ENCODE data around the gene KRT27. TPM values are rescaled to one million over a fixed set of nuclear protein-coding genes. Genes with fewer than 3 reads are reported as not detected.
"Not testable (repeated sequence)": the region's sequence is repeated elsewhere in the genome, so short reads cannot be mapped to it uniquely, and the experiment has no call there.

The KRT27 gene
- total and polyA plus RNA-seq, 3 experiments from 2014 or later: not detected

DNA sequence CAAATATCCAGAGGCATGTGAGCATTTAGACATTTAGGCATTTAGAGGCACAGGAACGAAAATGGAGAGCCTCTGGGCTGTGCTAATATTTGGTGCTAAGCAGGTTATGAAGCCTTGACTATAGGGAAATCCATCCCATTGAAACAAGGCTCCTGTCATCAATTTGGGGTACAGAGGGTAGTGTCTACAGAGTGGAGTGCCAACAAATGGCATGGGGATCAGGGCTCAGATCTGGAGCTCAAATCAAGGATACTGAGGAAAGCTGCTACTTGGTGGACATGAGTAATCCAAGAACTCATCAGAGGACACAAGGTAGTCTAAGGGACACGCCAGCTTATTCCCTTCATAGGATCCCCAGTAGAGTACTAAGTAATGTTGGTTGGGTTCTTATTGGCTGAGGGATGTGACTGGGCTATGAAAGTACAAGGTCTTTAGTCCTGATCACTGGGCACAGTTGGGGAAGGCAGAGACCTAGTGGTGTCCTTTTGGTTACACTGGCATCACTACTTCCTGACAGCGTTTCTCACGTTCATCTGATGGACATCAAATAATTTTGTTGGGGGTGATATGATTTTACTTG, 34.8 kb upstream of the KRT27 start:
- Histone ChIP-seq H3K27ac (ENCODE audit: low read depth, low read length) (no peak overlapping the region), H3K4me1 (ENCODE audit: insufficient read depth, low read length) (peaks cover 19% of the 10 kb centered on the region), H3K36me3 (ENCODE audit: insufficient read depth, low read length) (peaks cover 9% of the 10 kb centered on the region), H3K9me3 (ENCODE audit: low read length) (no peaks in the 10 kb centered on the region), H3K4me3 (ENCODE audit: low read length) (no peak overlapping the region), H3K27me3 (ENCODE audit: insufficient read depth, low read length, poor library complexity, severe bottlenecking) (peaks cover 4% of the 10 kb centered on the region)
- peaks cover 21 to 29% (median 28%) of the 10 kb centered on the region in 3 donors for H3K4me1 Mint-ChIP-seq
- no peak for DNase-seq
- H3K27me3 Mint-ChIP-seq: peaks cover 13 to 27% of the 10 kb centered on the region in 2 donors
- H3K36me3 Mint-ChIP-seq: peaks cover 11 to 34% (median 19%) of the 10 kb centered on the region in 3 donors
- peak overlapping the region in 5 of 8 donors; percentile 13 to 63 (median 29) for H3K27ac Mint-ChIP-seq
- H3K9me3 Mint-ChIP-seq: peaks cover 0 to 6% (median 0%) of the 10 kb centered on the region in 5 donors
- CTCF ChIA-PET: no interaction called here
- peak overlapping the region in 6 of 7 donors; percentile 44 to 99 (median 76) for H3K4me3 Mint-ChIP-seq
- POLR2A ChIA-PET: interaction anchor here (2.3 kb wide), 1 partner anchor 872 kb away, joined by 8 read pairs; no protein-coding TSS in a partner anchor

- Mint-ChIP-seq H3K4me1 (peaks cover 21 to 29% (median 28%) of the 10 kb centered on the region in 3 donors), H3K4me3 (peak overlapping the region in 4 of 7 donors; percentile 23 to 99 (median 78)), H3K36me3 (peaks cover 8 to 30% (median 19%) of the 10 kb centered on the region in 3 donors), H3K27me3 (peaks cover 18 to 33% of the 10 kb centered on the region in 2 donors), H3K27ac (peak overlapping the region in 1 of 8 donors; percentile 26), H3K9me3 (peaks cover 0 to 6% (median 0%) of the 10 kb centered on the region in 5 donors)
- no peak overlapping the region for H3K4me3 ChIP-seq (ENCODE audit: low read length)
- POLR2A ChIA-PET: interaction anchor here (0.7 kb wide), 1 partner anchor 891 kb away, joined by 4 read pairs; no protein-coding TSS in a partner anchor
- H3K27me3 ChIP-seq (ENCODE audit: insufficient read depth, low read length, poor library complexity, severe bottlenecking): peaks cover 9% of the 10 kb centered on the region
- CTCF ChIA-PET: interaction anchor here (1.4 kb wide), 1 partner anchor 733 kb away, joined by 4 read pairs; no protein-coding TSS in a partner anchor
- no peaks in the 10 kb centered on the region for H3K9me3 ChIP-seq (ENCODE audit: low read length)
- DNase-seq: no peak
- peaks cover 9% of the 10 kb centered on the region for H3K36me3 ChIP-seq (ENCODE audit: insufficient read depth, low read length)
- H3K4me1 ChIP-seq (ENCODE audit: insufficient read depth, low read length): peaks cover 19% of the 10 kb centered on the region
- no peak overlapping the region for H3K27ac ChIP-seq (ENCODE audit: low read depth, low read length)
Measured at GRCh38 chr17:40816569-40816968, 34.2 kb upstream of the KRT27 start.

DNA sequence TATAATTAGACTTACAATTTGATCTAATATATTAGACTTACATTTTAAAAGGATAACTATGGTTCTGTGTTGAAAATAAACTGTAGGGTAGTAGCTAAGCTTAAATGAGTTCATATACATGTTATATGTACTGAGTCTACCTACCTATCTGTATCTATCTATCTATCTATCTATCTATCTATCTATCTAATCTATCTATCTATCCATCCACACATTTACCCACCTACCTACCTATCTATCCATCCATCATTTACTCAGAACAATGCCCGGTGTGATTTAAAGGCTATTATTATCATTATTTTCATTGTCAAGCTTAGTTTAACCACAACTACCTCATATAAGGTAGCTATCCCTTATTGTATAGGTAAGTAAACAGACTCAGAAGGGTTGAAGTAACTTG, 33.0 kb upstream of the KRT27 start:
- H3K4me1 Mint-ChIP-seq: peaks cover 19 to 29% (median 26%) of the 10 kb centered on the region in 3 donors
- Histone ChIP-seq H3K27ac (ENCODE audit: low read depth, low read length) (no peak overlapping the region), H3K4me1 (ENCODE audit: insufficient read depth, low read length) (peaks cover 18% of the 10 kb centered on the region), H3K9me3 (ENCODE audit: low read length) (no peaks in the 10 kb centered on the region), H3K27me3 (ENCODE audit: insufficient read depth, low read length, poor library complexity, severe bottlenecking) (peaks cover 21% of the 10 kb centered on the region), H3K36me3 (ENCODE audit: insufficient read depth, low read length) (peaks cover 9% of the 10 kb centered on the region), H3K4me3 (ENCODE audit: low read length) (no peak overlapping the region)
- H3K27ac Mint-ChIP-seq: no peak overlapping the region
- peaks cover 8 to 26% (median 19%) of the 10 kb centered on the region in 3 donors for H3K36me3 Mint-ChIP-seq
- H3K27me3 Mint-ChIP-seq: peaks cover 23 to 43% of the 10 kb centered on the region in 2 donors
- DNase-seq: no peak
- ChIA-PET POLR2A (no interaction called here), CTCF (interaction anchor here (0.8 to 1.4 kb wide), 2 partner anchors 734 to 848 kb away, joined by 4 read pairs; no protein-coding TSS in a partner anchor)
- peaks cover 0 to 5% (median 0%) of the 10 kb centered on the region in 5 donors for H3K9me3 Mint-ChIP-seq
- H3K4me3 Mint-ChIP-seq: peak overlapping the region in 1 of 7 donors; percentile 52

DNA sequence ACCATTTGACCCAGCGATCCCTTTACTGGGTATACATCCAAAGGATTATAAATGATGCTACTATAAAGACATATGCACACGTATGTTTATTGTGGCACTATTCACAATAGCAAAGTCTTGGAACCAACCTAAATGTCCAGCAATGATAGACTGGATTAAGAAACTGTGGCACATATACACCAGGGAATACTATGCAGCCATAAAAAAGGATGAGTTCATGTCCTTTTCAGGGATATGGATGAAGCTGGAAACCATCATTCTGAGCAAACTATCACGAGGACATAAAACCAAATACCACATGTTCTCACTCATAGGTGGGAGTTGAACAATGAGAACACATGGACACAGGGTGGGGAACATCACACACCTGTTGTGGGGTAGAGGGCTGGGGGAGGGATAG, 32.3 kb upstream of the KRT27 start:
- H3K4me3 ChIP-seq (ENCODE audit: low read length); H3K27ac Mint-ChIP-seq; DNase-seq; H3K9me3 ChIP-seq (ENCODE audit: low read length); H3K27ac ChIP-seq (ENCODE audit: low read depth, low read length); POLR2A ChIA-PET; CTCF ChIA-PET; H3K36me3 ChIP-seq (ENCODE audit: insufficient read depth, low read length); H3K9me3 Mint-ChIP-seq: not testable (repeated sequence)
- Mint-ChIP-seq H3K36me3 (peaks cover 8 to 19% (median 19%) of the 10 kb centered on the region in 3 donors), H3K4me3 (peak overlapping the region in 1 of 7 donors; percentile 52), H3K27me3 (peaks cover 24 to 49% of the 10 kb centered on the region in 2 donors), H3K4me1 (peaks cover 13 to 23% (median 18%) of the 10 kb centered on the region in 3 donors)
- Histone ChIP-seq H3K27me3 (ENCODE audit: insufficient read depth, low read length, poor library complexity, severe bottlenecking) (peaks cover 28% of the 10 kb centered on the region), H3K4me1 (ENCODE audit: insufficient read depth, low read length) (peaks cover 11% of the 10 kb centered on the region)

GRCh38 chr17:40813804-40814203, 31.5 kb upstream of the KRT27 start:
- H3K27ac Mint-ChIP-seq: no peak overlapping the region
- peaks cover 30% of the 10 kb centered on the region for H3K27me3 ChIP-seq (ENCODE audit: insufficient read depth, low read length, poor library complexity, severe bottlenecking)
- POLR2A ChIA-PET: no interaction called here

GRCh38 chr17:40812639-40813038, 30.3 kb upstream of the KRT27 start:
- Mint-ChIP-seq H3K27me3 (peaks cover 25 to 67% of the 10 kb centered on the region in 2 donors), H3K4me3 (no peak overlapping the region), H3K36me3 (peaks cover 8 to 13% (median 10%) of the 10 kb centered on the region in 3 donors), H3K4me1 (peaks cover 3 to 8% (median 4%) of the 10 kb centered on the region in 3 donors), H3K9me3 (peaks cover 0 to 3% (median 0%) of the 10 kb centered on the region in 5 donors), H3K27ac (no peak overlapping the region)
- Histone ChIP-seq H3K9me3 (ENCODE audit: low read length) (no peaks in the 10 kb centered on the region), H3K27ac (ENCODE audit: low read depth, low read length) (no peak overlapping the region), H3K4me3 (ENCODE audit: low read length) (no peak overlapping the region), H3K36me3 (ENCODE audit: insufficient read depth, low read length) (peaks cover 9% of the 10 kb centered on the region), H3K4me1 (ENCODE audit: insufficient read depth, low read length) (no peaks in the 10 kb centered on the region), H3K27me3 (ENCODE audit: insufficient read depth, low read length, poor library complexity, severe bottlenecking) (peaks cover 30% of the 10 kb centered on the region)
- DNase-seq: no peak
- CTCF ChIA-PET: no interaction called here
- POLR2A ChIA-PET: no interaction called here

More at GRCh38 chr17:40813804-40814203, 31.5 kb upstream of the KRT27 start:
- no peaks in the 10 kb centered on the region for H3K9me3 ChIP-seq (ENCODE audit: low read length)
- CTCF ChIA-PET: no interaction called here
- DNase-seq: no peak
- H3K4me3 Mint-ChIP-seq: no peak overlapping the region
- peaks cover 6% of the 10 kb centered on the region for H3K4me1 ChIP-seq (ENCODE audit: insufficient read depth, low read length)
- peaks cover 0 to 3% (median 0%) of the 10 kb centered on the region in 5 donors for H3K9me3 Mint-ChIP-seq
- no peak overlapping the region for H3K27ac ChIP-seq (ENCODE audit: low read depth, low read length)
- H3K4me1 Mint-ChIP-seq: peaks cover 10 to 17% (median 11%) of the 10 kb centered on the region in 3 donors
- no peak overlapping the region for H3K4me3 ChIP-seq (ENCODE audit: low read length)
- peaks cover 9% of the 10 kb centered on the region for H3K36me3 ChIP-seq (ENCODE audit: insufficient read depth, low read length)
- H3K36me3 Mint-ChIP-seq: peaks cover 8 to 19% (median 18%) of the 10 kb centered on the region in 3 donors
- H3K27me3 Mint-ChIP-seq: peaks cover 24 to 57% of the 10 kb centered on the region in 2 donors

GRCh38 chr17:40810494-40810893, 28.1 kb upstream of the KRT27 start:
- DNase-seq: no peak
- H3K27ac Mint-ChIP-seq: no peak overlapping the region
- Histone ChIP-seq H3K27ac (ENCODE audit: low read depth, low read length) (no peak overlapping the region), H3K27me3 (ENCODE audit: insufficient read depth, low read length, poor library complexity, severe bottlenecking) (peaks cover 39% of the 10 kb centered on the region), H3K4me1 (ENCODE audit: insufficient read depth, low read length) (no peaks in the 10 kb centered on the region), H3K36me3 (ENCODE audit: insufficient read depth, low read length) (no peaks in the 10 kb centered on the region), H3K4me3 (ENCODE audit: low read length) (no peak overlapping the region), H3K9me3 (ENCODE audit: low read length) (no peaks in the 10 kb centered on the region)
- no peak overlapping the region for H3K4me3 Mint-ChIP-seq
- ChIA-PET POLR2A (no interaction called here), CTCF (interaction anchor here (1.1 kb wide), 1 partner anchor 852 kb away, joined by 4 read pairs; no protein-coding TSS in a partner anchor)
- H3K9me3 Mint-ChIP-seq: no peaks in the 10 kb centered on the region
- no peaks in the 10 kb centered on the region for H3K4me1 Mint-ChIP-seq
- H3K27me3 Mint-ChIP-seq: peaks cover 36 to 88% of the 10 kb centered on the region in 2 donors
- H3K36me3 Mint-ChIP-seq: no peaks in the 10 kb centered on the region

- H3K4me1 Mint-ChIP-seq: no peaks in the 10 kb centered on the region
- ChIA-PET CTCF (interaction anchor here (1.1 kb wide), 1 partner anchor 853 kb away, joined by 4 read pairs; no protein-coding TSS in a partner anchor), POLR2A (no interaction called here)
- H3K4me1 ChIP-seq (ENCODE audit: insufficient read depth, low read length): no peaks in the 10 kb centered on the region
- no peak overlapping the region for H3K27ac Mint-ChIP-seq
- H3K27me3 ChIP-seq (ENCODE audit: insufficient read depth, low read length, poor library complexity, severe bottlenecking): peaks cover 39% of the 10 kb centered on the region
- H3K36me3 ChIP-seq (ENCODE audit: insufficient read depth, low read length): no peaks in the 10 kb centered on the region
- H3K36me3 Mint-ChIP-seq: no peaks in the 10 kb centered on the region
- peaks cover 0 to 2% (median 0%) of the 10 kb centered on the region in 5 donors for H3K9me3 Mint-ChIP-seq
- no peak overlapping the region for H3K27ac ChIP-seq (ENCODE audit: low read depth, low read length)
- no peak overlapping the region for H3K4me3 ChIP-seq (ENCODE audit: low read length)
- DNase-seq: no peak
- peaks cover 38 to 92% of the 10 kb centered on the region in 2 donors for H3K27me3 Mint-ChIP-seq
- no peak overlapping the region for H3K4me3 Mint-ChIP-seq
- no peaks in the 10 kb centered on the region for H3K9me3 ChIP-seq (ENCODE audit: low read length)
Measured at GRCh38 chr17:40809721-40810421, 27.5 kb upstream of the KRT27 start.
